GM12875 (cell line): Measurements from ENCODE around the gene COL6A2.
"Not testable (repeated sequence)": the region's sequence is repeated elsewhere in the genome, so short reads cannot be mapped to it uniquely, and the experiment has no call there.

Experiments used
- H3K4me3 ChIP-seq: one replicate; pipeline ENCODE4 v1.5.1; 2011; ENCODE audit warnings: low read depth, low read length, control low read depth
- TF ChIP-seq, protein P1 (sequence below): IDR thresholded peaks from 2 replicates; pipeline ENCODE4 v1.5.1; 2011; ENCODE audit warnings: low read depth, mild to moderate bottlenecking, control low read depth, inconsistent platforms, low read length, moderate library complexity, borderline replicate concordance; ENCODE audit not compliant: insufficient read depth

The COL6A2 gene

DNA sequence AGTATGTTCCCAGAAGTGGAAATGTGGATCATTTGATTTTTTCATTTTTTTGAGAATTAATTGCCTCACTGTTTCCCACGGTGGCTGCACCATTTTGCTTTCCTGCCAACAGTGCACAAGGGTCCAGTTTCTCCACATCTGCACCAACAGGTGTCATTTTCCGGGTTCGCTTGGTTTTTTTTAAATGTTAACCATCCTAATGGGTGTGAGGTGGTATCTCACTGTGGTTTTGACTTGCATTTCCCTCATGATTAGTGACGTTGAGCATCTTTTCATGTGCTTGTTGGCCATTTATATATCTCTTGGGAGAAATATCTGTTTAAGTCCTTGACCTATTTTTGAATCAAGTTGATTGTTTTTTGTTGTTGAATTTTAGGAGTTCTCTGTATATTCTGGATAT is 3.0 kb downstream of the COL6A2 start:
- TF ChIP-seq, protein P1, sequence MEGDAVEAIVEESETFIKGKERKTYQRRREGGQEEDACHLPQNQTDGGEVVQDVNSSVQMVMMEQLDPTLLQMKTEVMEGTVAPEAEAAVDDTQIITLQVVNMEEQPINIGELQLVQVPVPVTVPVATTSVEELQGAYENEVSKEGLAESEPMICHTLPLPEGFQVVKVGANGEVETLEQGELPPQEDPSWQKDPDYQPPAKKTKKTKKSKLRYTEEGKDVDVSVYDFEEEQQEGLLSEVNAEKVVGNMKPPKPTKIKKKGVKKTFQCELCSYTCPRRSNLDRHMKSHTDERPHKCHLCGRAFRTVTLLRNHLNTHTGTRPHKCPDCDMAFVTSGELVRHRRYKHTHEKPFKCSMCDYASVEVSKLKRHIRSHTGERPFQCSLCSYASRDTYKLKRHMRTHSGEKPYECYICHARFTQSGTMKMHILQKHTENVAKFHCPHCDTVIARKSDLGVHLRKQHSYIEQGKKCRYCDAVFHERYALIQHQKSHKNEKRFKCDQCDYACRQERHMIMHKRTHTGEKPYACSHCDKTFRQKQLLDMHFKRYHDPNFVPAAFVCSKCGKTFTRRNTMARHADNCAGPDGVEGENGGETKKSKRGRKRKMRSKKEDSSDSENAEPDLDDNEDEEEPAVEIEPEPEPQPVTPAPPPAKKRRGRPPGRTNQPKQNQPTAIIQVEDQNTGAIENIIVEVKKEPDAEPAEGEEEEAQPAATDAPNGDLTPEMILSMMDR, result no peak
- no peak overlapping the region for H3K4me3 ChIP-seq

DNA sequence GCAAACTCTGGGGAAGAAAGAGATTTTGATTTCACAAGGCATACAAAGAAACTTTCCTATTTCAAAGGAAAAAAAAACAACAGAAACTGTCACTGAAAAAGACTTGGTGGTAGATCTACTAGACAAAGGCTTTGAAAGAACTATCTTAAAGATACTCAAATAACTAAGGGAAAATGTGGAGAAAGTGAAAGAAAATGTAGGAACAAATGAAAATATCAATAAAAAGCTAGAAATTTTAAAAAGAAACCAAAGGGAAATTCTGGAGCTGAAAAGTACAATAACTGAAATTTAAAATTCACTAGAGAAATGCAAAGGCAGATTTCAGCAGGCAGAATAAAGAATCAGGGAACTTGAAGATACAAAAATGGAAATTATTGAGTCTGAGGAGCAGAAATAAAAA is 6.2 kb downstream of the COL6A2 start:
- TF ChIP-seq, protein P1, result no peak

DNA sequence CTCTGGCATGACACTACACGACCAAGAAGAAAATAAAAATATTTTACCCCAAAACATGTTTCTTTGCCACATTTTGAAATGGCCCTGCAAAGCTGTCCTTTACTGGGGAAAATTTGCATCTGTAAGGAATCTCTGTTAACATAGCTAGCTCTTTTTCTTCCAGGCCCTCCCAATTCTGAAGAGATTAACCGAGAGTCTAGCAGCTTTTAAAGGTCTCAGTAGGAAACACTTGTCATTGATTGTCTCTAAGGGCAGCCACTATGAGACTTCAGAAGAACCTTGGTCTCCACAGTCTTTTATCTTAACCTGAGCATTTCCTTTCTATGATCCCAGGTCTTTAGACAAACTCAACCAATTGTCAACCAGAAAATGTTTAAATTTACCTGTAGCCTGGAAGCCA is 9.5 kb downstream of the COL6A2 start:
- H3K4me3 ChIP-seq, result not testable (repeated sequence)

More for the DNA sequence above, 6.2 kb downstream of the COL6A2 start:
- H3K4me3 ChIP-seq, result no peak overlapping the region

DNA sequence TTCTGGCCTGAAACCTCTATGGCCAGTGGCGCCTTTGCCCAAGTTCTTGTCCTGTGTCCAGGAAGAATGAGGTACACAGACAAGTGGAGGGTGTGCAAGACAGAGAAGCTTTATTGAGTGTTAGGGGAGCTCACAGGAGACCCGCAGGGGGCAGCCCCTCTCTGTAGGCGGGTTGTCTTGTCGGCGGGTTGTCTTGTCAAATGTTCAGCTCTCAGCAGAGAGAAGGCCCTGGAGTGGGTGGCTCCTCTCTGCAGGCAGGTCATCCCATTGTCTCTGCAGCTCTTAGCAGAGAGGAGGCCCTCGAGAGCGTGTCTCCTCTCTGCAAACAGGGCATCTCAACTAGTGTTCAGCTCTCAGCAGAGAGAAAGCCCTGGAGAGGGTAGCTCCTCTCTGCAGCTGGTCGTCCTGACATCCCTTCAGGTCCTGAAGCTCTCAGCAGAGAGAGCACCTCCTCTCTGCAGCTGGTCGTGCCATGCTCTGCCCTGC is 11.0 kb downstream of the COL6A2 start:
- TF ChIP-seq, protein P1, result no peak
- no peak overlapping the region for H3K4me3 ChIP-seq

DNA sequence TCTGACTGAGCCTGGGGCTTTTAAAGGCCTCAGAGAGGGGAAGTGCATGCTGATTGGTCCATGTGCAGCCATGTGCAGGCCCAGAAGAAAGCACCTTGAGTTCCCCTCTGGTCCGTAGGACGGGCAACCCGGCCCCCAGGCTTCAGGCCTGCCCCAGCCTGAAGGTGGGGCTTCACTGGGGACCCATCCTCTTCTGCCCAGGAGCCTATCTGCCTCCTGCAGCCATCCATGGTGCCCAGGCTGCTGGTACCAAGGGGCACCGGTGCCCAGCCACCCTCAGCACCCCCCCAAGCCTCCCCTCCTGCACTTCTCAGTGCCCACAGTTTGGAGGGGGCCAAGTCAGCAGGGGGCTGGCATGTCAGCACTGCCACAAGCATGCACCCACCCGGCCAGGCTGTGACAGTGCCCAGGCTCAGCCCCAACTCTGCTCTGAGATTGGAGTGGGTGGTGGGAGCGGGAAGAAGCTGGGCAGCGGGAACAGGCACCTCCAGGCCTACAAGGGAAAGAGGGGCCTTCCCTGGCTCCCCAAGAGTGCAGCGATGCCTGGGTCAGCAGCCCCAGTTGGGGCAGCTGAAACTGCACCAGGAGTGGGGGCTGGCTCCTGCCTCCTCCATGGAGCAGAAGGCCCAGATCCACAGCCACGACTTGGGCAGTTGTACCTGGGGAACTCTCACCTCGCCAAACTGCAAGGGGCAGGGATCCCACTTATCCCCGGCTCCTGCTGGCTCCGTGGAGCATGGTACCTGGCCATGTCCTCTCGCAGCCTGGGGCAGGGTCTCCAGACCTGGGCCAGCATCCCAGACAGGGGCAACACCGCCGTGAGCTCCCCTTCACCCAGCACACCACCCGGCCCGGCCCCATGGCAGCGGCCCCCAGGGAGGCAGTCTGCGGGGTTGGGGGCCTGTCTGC is 11.7 kb downstream of the COL6A2 start:
- H3K4me3 ChIP-seq, result no peak overlapping the region
- TF ChIP-seq, protein P1, result no peak

DNA sequence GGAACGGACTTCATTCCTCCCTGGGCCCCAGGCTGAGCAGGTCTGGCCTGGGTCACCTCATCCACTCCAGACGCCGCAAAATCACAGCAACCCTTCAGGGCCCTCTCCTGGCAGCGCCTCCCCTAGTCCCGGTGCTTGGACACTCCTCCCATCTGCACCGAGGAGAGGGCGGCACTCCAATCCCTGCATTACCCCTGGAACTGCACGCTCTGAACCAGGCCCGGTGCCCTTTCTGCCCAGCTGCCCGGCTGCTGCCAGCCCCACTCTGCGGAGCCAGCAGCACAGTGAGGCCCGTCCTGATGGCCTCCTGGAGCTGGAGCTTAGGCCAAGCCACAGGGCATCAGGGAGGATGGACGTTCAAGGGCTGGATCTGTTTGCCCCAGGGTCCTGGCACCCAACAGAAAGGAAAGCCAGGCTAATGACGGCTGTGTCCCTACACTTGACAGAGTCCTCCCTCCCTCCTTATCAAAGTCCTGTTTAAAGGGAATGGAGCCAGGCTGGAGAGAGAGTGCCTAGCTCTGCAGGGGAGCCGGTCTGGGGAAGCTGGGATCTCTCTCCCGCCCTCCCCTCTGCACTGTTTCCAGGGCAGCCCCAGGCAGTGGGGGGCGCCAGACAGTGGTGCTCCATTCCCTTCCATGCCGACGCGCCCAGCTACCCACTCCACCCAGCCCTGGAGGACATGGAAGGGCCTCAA is 12.7 kb downstream of the COL6A2 start:
- TF ChIP-seq, protein P1, result no peak
- no peak overlapping the region for H3K4me3 ChIP-seq

DNA sequence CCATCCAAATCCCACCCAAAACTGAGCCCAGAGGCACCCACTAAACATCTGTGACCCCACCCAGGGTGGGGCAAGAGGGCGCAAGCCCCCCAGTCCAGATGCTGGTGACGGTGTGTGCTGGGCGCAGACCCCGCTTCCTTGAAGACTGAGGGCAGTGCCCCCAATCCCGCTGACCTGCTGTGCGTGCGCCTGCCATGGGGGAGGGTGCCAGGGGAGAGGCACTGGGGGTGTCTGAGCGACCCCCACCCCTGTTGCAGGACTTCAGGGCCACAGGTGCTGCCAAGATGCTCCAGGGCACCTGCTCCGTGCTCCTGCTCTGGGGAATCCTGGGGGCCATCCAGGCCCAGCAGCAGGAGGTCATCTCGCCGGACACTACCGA is 13.3 kb downstream of the COL6A2 start:
- no peak overlapping the region for H3K4me3 ChIP-seq
- TF ChIP-seq, protein P1, result no peak
